ENCODE results near the gene SNRPN.
"Not testable (repeated sequence)": the region's sequence is repeated elsewhere in the genome, so short reads cannot be mapped to it uniquely, and the experiment has no call there.

The SNRPN gene

DNA sequence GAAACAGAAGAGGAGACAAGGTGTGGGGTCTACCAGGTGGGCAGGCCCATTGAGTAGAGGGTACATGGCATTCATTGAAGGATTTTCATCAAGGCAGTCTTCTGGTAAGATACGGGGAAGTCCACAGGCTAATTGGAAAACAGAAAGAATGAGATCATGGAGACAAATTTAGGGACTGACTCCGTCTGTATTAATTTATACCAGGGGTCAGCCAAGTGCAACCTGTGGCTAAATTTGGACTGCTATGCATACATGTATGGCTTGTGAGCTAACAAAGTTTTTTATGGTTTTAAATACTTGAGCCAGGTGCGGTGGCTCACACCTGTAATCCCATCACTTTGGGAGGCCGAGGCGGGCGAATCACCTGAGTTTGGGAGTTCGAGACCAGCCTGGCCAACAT lies 21.1 kb upstream of the SNRPN start:
- TF ChIP-seq, protein P1, sequence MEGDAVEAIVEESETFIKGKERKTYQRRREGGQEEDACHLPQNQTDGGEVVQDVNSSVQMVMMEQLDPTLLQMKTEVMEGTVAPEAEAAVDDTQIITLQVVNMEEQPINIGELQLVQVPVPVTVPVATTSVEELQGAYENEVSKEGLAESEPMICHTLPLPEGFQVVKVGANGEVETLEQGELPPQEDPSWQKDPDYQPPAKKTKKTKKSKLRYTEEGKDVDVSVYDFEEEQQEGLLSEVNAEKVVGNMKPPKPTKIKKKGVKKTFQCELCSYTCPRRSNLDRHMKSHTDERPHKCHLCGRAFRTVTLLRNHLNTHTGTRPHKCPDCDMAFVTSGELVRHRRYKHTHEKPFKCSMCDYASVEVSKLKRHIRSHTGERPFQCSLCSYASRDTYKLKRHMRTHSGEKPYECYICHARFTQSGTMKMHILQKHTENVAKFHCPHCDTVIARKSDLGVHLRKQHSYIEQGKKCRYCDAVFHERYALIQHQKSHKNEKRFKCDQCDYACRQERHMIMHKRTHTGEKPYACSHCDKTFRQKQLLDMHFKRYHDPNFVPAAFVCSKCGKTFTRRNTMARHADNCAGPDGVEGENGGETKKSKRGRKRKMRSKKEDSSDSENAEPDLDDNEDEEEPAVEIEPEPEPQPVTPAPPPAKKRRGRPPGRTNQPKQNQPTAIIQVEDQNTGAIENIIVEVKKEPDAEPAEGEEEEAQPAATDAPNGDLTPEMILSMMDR (IDR thresholded peaks at IDR 0.05; ENCODE audit: low read depth, low read length), result no peak
- H3K4me3 ChIP-seq (replicated peaks in 1 of 2; ENCODE audit: low read depth in 2 of 2, low read length in 2 of 2), result no peak overlapping the region
- no peak for DNase-seq (ENCODE audit: low read depth in 2 of 2)

DNA sequence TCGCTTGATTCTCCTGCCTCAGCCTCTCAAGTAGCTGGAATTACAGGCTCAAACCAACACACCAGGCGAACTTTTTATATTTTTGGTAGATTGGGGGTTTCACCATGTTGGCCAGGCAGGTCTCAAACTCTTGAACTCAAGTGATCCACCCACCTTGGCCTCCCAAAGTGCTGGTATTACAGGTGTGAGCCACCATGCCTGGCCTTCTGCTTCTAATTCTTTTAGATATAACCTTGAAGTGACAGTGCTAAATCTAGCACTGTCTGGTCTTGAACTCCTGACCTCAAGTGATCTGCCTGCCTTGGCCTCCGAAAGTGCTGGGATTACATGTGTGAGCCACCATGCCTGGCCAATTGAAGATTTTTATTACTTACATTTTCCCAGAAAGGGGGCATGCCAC lies 16.6 kb upstream of the SNRPN start:
- not testable (repeated sequence) for H3K4me3 ChIP-seq (replicated peaks in 1 of 2; ENCODE audit: low read depth in 2 of 2, low read length in 2 of 2); DNase-seq (ENCODE audit: low read depth in 2 of 2)

DNA sequence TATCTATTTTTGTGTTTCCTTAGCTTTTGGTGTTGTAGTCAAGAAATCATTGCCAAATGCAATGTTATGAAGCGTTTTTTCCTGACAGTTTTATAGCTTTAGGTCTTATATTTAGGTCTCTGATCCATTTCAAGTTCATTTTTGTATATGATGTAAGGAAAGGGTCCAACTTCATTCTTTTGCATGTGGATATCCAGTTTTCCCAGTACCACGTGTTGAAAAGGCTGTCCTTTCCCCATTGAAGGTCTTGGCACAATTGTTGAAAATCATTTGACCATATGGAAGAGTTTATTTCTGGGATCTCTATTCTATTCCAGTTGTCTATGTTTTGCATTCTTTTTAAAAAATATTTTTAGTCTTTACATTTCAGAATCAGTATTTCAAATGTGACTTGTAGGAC lies 14.6 kb upstream of the SNRPN start:
- no peak for DNase-seq (ENCODE audit: low read depth in 2 of 2)
- no peak overlapping the region for H3K4me3 ChIP-seq (replicated peaks in 1 of 2; ENCODE audit: low read depth in 2 of 2, low read length in 2 of 2)
- TF ChIP-seq, protein P1 (IDR thresholded peaks at IDR 0.05; ENCODE audit: low read depth, low read length), result no peak

DNA sequence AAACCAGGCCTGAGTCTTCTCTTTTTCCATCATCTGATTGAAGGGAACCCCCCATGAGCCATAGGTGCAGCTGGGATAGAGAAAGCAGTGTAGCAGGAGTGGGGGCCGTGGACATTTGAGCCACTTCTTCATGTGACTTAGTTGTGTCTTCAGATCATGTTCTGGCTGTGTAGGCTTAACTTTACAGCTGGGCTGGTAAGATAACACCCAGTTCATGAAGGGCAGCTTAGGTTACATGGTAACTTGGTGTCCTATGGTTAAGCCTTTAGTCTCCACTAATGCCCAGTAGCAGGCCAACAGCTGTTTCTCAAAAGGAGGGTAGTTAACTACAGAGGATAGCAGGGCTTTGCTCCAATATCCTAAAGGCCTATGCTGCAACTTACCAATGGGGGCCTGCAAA lies 11.4 kb upstream of the SNRPN start:
- DNase-seq (ENCODE audit: low read depth in 2 of 2), result no peak
- TF ChIP-seq, protein P1 (IDR thresholded peaks at IDR 0.05; ENCODE audit: low read depth, low read length), result no peak
- H3K4me3 ChIP-seq (replicated peaks in 1 of 2; ENCODE audit: low read depth in 2 of 2, low read length in 2 of 2), result no peak overlapping the region

DNA sequence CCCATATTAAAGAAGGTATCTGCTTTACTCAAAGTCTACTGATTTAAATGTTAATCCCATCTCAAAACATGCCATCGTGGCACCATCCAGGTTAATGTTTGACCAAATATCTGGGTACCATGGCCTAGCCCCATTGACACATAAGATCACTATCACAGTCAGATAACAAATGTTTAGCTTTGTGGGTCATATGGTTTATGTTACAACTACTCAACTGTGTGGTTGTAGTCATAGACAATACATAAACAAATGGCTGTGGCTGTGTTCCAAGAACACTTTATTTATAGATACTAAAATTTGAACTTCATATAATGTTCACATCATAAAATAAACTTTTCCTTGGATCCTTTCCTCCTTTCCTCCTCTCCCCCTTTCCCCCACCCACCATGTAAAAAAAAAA lies 9.8 kb upstream of the SNRPN start:
- TF ChIP-seq, protein P1 (IDR thresholded peaks at IDR 0.05; ENCODE audit: low read depth, low read length), result no peak
- no peak for DNase-seq (ENCODE audit: low read depth in 2 of 2)
- no peak overlapping the region for H3K4me3 ChIP-seq (replicated peaks in 1 of 2; ENCODE audit: low read depth in 2 of 2, low read length in 2 of 2)

DNA sequence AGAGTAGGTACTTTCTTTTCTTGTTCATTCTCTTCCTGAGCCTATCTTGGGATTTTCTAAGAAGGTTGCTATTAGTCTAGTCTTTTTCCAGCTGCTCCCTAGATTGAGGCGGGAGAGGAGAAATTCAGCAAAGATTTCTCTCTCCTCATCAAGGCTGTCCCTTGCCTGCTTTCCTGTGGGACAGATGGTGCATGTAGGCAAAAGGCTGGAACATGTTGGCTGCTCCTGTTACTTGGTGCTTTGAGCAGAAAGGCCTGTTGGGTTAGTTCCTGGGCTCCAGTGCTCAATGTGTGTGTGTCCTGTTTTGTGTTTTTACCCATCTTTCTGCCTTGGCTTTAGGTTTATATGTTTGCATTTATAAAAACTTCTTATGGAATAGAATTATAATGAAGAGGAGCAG lies 9.1 kb upstream of the SNRPN start:
- H3K4me3 ChIP-seq (replicated peaks in 1 of 2; ENCODE audit: low read depth in 2 of 2, low read length in 2 of 2), result no peak overlapping the region
- TF ChIP-seq, protein P1 (IDR thresholded peaks at IDR 0.05; ENCODE audit: low read depth, low read length), result no peak

DNA sequence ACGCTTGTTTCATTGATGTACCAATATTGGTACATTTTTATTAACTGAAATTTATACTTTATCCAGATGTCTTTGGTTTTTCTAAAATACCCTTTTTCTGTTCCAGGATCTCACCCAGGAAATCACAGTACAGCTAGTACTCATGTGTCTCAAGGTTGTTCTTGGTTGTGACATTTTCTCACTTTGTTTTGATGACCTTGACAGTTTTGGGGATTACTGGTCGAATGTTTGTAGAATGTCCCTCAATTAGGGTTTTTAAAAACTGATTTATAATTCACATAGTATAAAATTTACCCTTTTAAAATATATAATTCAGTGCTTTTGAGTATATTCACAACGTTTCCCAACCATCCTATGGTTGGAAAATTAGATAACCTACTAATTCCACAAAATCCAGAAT lies 6.3 kb upstream of the SNRPN start:
- no peak overlapping the region for H3K4me3 ChIP-seq (replicated peaks in 1 of 2; ENCODE audit: low read depth in 2 of 2, low read length in 2 of 2)
- TF ChIP-seq, protein P1 (IDR thresholded peaks at IDR 0.05; ENCODE audit: low read depth, low read length), result no peak
- no peak for DNase-seq (ENCODE audit: low read depth in 2 of 2)

More for the DNA sequence above, 9.1 kb upstream of the SNRPN start:
- DNase-seq (ENCODE audit: low read depth in 2 of 2), result no peak
